ENCODE results near the gene ZNF521.

ZNF521 gene

GRCh38 chr18:25125680-25126079 lies 226.3 kb downstream of the ZNF521 start:
- DNase-seq (ENCODE audit: low read depth in 2 of 2), result no peak

- no peak for DNase-seq (ENCODE audit: low read depth in 2 of 2)
These were observed 228.3 kb downstream of the ZNF521 start for GRCh38 chr18:25123438-25124232.

- DNase-seq (ENCODE audit: low read depth in 2 of 2), result no peak
These were observed 230.5 kb downstream of the ZNF521 start for GRCh38 chr18:25121442-25121841.

GRCh38 chr18:25113566-25113965 lies 238.4 kb downstream of the ZNF521 start:
- no peak for DNase-seq (ENCODE audit: low read depth in 2 of 2)

GRCh38 chr18:25112821-25113434 lies 239.0 kb downstream of the ZNF521 start:
- DNase-seq (ENCODE audit: low read depth in 2 of 2), result no peak

- no peak for DNase-seq (ENCODE audit: low read depth in 2 of 2)
These were observed 240.3 kb downstream of the ZNF521 start for GRCh38 chr18:25111377-25112288.

- DNase-seq (ENCODE audit: low read depth in 2 of 2), result no peak
These were observed 242.5 kb downstream of the ZNF521 start for GRCh38 chr18:25109484-25109883.

- no peak for DNase-seq (ENCODE audit: low read depth in 2 of 2)
These were observed 248.4 kb downstream of the ZNF521 start for GRCh38 chr18:25103468-25104155.

GRCh38 chr18:25102662-25103061 lies 249.3 kb downstream of the ZNF521 start:
- DNase-seq (ENCODE audit: low read depth in 2 of 2), result no peak

- DNase-seq (ENCODE audit: low read depth in 2 of 2), result no peak
These were observed 251.5 kb downstream of the ZNF521 start for GRCh38 chr18:25100418-25100817.

GRCh38 chr18:25099895-25100294 lies 252.1 kb downstream of the ZNF521 start:
- DNase-seq (ENCODE audit: low read depth in 2 of 2), result no peak

- no peak for DNase-seq (ENCODE audit: low read depth in 2 of 2)
These were observed 254.4 kb downstream of the ZNF521 start for GRCh38 chr18:25097569-25098056.

GRCh38 chr18:25097057-25097456 lies 254.9 kb downstream of the ZNF521 start:
- DNase-seq (ENCODE audit: low read depth in 2 of 2), result no peak

GRCh38 chr18:25093141-25093540 lies 258.8 kb downstream of the ZNF521 start:
- no peak for DNase-seq (ENCODE audit: low read depth in 2 of 2)

GRCh38 chr18:25089470-25089869 lies 262.5 kb downstream of the ZNF521 start:
- no peak for DNase-seq (ENCODE audit: low read depth in 2 of 2)

- DNase-seq (ENCODE audit: low read depth in 2 of 2), result no peak
These were observed 265.1 kb downstream of the ZNF521 start for GRCh38 chr18:25086876-25087275.

- DNase-seq (ENCODE audit: low read depth in 2 of 2), result no peak
These were observed 271.0 kb downstream of the ZNF521 start for GRCh38 chr18:25081001-25081400.

- DNase-seq (ENCODE audit: low read depth in 2 of 2), result no peak
These were observed 271.8 kb downstream of the ZNF521 start for GRCh38 chr18:25080211-25080610.

- DNase-seq (ENCODE audit: low read depth in 2 of 2), result no peak
These were observed 273.8 kb downstream of the ZNF521 start for GRCh38 chr18:25077944-25078723.

GRCh38 chr18:25077038-25077943 lies 274.7 kb downstream of the ZNF521 start:
- no peak for DNase-seq (ENCODE audit: low read depth in 2 of 2)
